ENCODE results near the gene ARHGEF7.

ARHGEF7 gene

DNA sequence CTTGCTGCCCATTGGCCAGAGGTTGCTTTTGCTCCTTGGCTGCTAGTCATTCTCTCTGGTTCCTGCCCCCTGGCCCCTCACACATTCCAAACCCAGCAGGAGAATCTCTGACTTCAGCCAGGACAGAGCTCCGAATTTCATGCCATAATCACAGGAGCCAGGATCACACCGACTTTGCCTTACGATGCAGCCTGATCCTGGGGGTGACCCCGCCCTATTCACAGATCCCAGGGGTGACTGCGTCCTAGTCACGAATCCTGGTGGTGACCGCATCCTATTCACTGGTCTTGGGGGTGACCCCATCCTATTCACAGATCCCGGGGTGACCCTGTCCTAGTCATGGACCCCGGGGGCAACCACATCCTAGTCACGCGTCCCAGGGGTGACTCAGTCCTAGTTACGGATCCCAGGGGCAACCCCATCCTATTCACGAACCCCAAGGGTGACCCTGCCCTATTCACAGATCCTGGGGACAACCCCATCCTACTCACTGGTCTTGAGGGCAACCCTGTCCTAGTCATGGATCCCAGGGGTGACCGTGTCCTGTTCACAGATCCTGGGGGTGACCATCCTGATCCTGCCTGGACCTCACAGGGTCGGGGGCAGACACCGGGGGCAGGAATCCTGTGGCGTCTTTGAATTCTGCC, 198.0 kb downstream of the ARHGEF7 start:
- DNase-seq: no peak

DNA sequence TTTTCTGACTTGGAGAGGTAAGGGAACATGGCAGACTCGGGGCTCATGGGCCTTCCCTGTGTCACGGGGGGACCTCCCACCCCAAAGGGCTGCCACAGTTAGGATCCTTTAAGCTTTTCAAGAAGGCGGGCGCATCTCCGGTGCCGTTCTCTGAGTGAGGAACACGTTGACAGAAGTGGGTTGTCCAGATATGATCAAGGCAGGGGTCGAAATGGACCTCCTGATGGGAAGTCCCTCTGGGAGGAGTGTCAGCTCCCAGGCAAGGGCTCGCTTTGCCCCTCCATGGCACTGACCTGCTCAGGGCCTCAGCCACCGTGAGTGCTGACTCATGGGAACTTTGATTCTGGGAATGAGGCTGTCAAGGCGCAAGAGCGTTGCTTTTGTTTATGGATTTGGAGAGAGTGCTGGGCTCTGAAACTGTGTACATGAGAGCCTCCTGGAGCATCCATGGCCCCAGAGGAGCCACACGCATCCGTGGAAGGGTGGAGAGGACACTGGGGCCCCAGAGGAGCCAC, 198.9 kb downstream of the ARHGEF7 start:
- no peak for DNase-seq

DNA sequence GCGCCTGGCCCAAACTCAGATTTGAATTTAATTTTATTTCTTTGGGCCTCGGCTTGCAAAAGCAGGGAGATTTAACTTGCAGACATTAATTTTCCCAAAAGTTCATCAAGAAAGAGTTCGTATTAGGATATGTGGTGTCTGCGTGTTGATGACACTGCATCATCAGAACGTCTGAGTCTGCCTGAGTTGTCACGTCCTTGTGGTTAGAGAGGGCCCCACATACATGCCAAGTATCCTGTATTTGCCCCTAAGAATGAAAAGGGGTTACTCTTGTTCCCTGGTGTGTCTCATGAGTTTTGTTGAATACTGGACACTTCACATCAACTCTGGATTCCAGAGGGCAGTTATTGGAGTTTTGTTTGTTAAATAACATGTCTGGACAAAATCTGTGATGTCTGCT, 199.7 kb downstream of the ARHGEF7 start:
- DNase-seq: no peak

DNA sequence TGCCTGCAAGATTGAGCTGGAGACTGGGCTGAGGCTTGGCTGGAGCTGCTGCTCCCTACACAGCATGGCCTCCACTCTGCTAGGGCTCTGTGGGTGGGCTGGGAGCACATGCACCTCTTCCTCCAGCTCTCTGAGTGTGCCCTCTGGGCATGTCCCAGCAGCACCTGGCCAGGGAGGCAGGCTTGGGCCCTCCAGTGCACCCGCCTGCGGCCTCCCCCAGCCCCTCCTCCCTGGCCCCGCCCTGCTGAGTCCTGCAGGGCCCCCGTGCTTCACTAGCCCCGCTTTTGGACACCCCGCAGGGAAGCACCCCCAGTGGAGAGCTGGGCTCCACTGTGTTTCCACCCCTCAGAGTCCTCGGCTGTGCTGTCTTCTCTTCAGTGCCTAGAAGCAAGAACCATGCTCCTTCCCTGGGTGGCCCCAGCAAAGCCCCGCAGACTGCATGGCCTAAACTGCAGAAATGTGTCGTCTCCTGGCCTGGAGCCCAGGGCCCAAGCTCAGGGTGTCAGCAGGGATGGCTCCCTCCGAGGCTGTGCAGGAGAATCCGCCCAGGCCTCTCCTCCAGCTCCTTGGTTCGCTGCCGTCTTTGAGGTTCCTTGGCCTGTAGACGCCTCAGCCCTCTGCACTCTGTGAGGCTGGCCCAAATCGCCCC, 200.4 kb downstream of the ARHGEF7 start:
- no peak for DNase-seq

DNA sequence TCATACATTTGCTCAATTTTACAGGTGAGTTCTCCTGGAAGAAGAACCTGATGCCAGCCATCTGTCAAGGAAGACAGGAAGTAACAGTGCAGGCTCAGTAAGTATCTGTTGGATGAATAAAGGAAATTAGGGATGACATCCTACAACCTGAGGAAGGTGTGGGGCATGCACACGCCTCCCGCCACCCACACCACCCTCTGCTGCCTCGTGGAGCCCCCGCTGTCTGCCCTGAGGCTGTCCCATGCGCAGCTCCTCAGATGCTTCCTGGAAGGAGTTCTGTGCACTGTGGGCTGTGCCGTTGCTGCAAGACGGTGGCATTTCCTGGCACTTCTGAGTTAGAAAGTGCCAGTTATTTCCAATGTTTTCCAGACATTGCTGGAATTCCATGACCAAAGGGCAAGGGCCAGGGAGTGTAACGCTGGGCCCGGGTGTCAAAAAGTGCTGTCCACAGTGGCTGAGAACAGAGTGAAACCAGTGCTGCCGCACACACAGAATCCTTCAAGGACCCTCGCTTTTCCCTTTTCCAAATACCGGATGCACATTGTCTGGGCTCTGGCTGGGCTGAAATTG, 201.1 kb downstream of the ARHGEF7 start:
- DNase-seq: no peak

DNA sequence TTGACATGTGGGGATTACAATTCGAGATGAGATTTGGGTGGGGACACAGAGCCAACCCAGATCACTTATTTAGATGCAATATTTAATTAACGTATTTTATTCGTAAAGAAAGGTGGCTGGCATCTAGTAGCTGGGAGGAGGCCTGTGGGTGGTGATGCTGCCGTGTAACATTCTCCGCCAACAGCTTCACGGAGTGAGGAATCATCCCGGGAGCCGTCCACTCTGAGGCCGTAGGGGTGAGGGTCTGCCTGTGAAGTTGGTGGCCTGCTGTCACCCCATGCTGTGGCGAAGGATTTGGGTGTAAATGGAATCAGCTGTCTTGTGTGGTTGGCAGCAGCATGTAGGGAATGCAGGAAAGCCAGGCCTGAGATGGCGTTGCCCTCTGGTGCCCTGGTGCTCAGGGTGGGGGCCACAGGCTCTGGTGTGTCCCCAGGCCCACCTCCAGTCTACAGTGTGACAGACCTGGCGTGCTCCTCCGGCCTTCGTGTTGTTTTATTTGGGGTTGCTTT, 202.0 kb downstream of the ARHGEF7 start:
- DNase-seq: no peak

DNA sequence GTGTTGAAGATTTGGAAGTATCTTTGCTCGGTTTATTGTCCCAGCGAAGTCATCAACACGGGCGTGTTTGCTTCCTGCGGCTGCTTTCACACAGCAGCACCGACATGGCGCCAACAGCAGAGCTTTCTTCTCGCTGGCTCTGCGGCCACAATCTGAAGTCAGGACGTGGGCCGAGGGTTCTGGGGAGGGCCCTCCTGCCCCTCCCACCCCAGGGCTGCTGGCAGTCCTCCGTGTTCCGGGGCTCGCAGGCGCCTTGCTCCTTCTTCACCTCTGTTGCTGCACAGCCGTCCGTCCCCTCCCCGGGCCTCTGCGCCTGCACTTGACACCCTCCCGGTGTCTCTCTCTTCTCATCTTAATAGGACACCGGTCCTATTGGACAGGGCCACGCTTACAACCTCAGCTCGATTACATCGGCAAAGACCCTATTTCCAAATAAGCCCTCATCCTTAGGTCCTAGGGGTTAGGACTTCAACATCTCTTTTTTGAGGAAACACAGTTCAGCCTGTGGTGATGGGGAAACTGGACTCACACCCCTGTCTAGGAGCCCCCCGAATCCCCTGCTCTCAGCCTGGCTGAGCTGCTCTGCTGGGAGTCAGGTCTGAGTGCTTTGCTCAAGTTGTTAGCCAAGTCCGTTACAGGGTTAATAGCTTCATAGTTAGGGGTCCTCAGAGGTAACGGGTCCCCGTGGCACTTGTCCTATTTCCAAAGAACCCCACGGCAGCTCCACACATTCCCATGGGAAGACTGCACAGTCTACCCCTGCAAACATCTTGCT, 202.6 kb downstream of the ARHGEF7 start:
- no peak for DNase-seq

DNA sequence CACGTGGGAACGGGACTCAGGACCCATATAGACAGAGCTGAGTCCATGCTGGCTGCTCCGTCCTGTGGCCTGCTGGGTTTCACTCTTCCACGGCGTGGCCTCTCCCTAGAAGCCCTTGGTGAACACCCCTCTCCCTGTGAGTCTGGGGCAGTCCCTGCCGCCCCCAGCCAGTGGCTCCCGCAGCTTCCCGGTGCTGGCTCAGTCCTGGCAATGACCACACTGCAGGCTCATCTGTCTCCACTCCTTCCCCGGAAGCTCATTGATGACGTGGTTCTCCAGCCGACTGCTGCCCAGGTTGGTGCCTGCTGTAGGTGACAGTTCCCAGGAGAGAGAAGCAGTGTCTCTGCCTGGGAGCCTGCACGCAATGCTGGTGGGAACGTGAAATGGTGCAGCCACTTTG, 203.3 kb downstream of the ARHGEF7 start:
- DNase-seq: no peak

DNA sequence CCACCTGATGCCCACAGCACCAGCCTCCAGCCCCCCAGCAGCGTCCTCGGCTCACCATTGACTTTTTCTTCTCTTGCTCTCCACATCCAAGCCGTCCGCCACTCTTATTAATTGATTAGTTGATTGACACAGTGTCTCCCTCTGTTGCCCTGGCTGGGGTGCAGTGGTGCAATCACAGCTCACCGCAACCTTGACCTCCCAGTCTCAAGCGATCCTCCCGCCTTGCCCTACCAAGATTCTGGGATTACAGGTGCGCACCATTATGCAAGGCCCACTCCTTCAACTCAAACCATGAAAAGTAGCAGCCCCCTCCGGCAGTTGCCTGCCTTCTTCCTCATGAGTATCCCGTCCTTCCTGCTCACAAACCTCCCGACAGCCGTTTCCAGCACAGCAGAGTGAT, 204.4 kb downstream of the ARHGEF7 start:
- DNase-seq: no peak

DNA sequence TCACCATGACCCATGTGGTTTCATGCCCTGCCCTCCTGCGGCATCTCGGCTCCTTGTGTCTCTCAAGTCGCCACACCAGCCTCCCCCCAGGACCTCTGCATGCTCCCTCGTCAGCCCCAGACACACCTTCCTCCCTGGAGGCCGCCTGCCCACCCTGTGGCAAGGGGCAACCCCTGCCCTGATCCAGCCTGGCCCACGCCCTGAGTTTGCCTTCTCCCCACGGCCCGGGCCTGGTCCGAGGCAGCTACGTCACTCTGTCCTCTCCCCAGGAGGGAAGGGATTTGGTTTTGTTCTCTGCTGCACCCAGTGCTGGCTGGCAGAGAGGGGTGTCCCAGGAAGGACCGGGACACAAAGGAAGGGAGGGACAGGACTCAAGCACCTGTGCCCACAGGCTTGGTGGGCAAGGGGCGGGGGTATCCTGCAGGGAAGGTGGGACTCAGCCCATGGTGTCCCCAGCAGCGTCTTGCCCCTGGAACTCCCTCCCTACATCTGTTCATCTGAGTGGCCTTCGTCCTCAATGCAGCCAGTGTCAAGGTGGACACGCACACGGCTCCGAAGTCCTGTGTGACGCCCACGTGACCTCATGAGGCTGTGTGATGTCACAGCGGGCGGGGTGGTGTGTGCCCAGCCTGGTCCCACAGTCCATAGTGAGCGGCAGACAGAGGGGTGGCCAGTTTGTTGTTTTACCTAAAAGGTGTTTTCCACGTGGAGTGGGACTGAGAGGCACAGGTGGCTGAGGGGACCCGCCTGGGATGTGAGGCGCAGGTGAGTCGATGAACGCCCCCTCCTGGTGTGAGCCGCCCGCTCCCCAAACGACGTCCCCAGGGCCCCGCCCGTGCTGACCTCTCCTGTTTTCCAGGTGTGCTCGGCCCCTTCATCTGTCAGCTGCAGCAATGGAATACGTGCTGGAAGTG, 205.1 kb downstream of the ARHGEF7 start, which contains the start of gene TEX29:
Gene TEX29 (plus strand): TSS at position 645 of the 914 bp plus-strand sequence. CDS start 249 bp downstream, at position 894.
- DNase-seq: no peak

DNA sequence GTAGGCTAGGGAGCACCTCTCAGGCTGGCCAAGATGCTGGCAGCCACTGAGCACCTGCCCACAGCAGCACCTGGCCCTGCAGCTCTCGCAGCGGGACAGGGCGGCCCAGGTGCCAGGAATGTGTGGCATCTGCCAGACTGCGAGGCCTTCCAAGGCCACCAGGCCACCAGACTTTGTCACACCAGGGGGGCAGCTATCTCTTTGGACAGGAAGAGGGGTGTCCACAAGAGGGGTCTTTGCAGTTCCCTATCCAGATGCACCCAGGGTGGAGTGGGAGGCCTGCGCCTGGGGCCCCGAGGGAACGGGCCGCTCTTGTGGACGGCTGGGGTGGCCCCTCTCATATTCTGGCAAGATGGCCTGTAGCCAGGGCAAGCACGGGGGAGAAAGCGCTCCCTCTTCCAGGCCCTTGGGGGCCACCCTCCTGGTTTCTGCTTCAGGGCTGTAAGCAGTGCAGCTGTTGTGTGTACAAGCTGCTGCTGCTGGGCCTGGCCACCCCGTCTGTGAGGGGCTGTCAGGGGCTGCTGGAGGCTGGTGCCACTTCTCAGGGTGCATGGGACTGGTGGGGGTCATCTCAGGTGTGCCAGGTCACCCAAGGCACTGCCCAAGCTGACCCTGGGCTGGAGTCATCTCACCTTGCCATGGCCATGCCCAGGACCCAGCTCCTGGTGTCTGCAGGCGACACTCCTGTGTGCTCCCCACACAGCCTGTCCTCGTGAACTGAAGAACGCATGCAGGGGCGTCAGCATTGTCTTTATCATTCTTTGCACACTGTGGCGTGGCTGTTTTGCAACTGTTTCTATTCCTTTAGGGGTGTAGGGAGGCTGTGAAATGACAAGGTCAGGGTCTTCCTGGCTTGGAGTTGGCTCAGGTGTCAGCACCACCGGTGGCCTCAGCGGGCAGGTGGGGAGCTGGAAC, 207.1 kb downstream of the ARHGEF7 start:
- DNase-seq: no peak

DNA sequence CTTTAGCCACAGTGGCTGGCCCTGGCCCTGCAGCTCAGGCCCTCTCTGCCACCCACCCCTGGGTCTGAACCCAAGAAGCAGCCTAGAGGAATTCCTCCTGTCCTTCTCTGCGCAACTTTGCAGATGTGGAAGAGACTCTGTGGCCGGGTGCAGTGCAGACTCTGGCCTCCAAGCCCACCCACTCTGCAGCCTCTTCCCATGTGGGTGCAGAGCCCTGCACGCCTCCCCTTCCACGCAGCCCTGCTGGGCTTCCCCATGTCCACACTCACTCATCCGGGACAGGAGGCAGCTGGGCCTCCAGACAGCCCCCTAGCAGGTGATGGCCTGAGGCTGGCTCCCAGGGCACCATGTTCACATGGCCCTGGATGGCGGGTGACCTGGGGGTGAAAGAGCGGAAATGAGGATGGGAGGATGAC, 207.8 kb downstream of the ARHGEF7 start:
- DNase-seq: no peak

DNA sequence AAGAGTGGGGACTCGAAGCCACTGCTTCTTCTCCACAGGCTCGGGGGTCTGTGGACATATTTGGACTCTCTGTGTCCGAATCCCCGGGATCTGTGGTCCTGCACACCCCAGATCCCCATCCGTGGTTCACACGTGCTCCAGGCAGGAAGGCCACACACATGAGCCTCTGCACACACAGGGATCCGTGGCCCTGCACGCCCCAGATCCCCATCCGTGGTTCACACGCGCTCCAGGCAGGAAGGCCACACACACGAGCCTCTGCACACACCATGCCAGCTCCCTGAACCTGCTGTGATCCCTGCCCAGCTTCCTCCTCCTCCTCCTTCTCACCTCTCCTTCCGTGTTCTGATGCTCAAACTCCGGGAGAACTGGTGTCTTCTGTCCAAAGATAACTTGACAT, 208.4 kb downstream of the ARHGEF7 start:
- DNase-seq: no peak

DNA sequence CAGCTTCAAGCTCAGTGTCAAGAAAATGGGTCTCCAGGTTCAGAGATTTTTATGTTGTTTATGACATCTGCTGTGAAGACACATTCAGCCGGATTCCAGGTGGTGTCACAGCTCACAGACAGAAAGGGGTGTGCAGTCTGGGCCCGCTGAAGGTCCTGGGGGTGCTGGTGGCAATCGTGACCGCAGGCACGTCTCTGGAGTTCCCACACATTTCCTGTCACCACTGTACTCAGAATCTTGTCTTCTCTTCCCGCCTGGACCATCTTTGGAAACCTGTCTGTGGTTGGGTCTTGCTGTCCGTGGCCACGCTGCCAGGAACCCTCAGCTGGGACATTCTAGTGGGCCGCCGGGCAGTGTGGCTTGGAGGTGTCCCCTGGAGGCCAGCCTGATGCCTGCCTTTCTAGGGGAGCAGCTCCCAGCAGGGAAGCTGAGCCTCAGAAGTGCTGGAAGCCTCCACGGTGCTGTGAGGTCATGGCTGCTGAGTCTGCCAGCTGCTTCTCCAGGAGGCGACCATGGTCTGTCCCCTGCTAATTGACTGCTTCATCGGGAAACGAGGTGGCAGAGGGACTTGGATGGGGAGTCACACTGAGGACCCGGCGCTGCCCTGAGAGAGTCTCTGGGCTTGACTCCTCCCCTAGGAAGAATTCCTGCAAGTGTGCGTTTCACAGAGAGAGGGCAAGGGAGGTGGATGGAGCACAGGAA, 209.0 kb downstream of the ARHGEF7 start:
- peak; percentile 25 for DNase-seq

DNA sequence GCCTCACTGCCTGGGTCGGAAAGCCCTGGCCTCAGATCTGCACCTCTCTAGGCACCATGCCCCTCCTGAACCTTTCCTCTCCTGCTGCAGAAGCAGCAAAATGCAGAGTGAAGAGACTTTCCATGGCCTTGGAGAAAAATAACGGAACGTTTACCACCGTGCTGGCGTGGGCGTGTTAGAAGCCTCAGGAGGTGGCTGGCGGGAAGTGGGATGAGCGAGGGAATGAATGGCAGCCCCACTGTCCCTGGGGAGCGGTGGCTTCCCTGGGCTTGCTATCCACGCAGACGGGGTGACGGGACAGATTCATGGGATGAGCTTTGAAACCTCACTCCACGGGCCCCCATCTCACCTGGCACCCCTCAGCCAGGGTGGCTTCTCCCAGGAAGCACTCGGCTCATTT, 209.6 kb downstream of the ARHGEF7 start:
- DNase-seq: no peak

DNA sequence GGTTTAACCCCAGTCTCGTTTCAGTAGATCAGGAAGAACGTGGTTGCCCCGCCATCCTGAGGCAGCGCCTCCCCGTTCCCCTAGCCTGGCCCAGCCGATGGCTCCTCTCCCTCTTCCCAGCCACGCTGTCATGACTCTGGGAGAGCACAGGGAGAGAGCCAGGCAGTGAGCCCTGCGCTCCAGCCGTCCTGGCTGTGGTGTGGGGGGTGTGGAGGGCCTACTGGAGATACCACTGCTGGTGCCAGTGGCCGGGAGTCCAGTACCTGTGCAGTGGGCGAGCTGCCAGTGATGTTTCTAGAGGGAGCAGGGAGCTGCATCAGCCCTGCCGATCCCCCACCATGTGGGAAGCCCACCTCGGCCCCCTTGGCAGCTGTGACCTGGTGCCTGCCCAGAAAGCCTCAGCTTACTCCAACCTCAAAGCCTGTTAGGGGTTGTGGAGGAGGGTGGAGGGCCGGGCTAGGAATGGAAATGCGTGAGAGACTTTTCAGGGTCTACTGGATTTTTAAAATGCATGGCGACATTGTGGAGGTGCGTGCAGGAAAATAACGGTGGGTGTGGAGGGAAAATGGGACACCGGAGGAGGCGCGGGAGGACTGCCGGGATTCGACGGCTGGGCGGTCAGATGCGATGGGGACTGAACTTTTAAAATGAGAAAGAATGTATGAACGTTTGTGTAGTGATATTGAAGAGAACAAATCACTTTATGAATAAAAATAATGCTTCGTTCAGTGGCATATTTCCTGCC, 210.2 kb downstream of the ARHGEF7 start:
- no peak for DNase-seq

DNA sequence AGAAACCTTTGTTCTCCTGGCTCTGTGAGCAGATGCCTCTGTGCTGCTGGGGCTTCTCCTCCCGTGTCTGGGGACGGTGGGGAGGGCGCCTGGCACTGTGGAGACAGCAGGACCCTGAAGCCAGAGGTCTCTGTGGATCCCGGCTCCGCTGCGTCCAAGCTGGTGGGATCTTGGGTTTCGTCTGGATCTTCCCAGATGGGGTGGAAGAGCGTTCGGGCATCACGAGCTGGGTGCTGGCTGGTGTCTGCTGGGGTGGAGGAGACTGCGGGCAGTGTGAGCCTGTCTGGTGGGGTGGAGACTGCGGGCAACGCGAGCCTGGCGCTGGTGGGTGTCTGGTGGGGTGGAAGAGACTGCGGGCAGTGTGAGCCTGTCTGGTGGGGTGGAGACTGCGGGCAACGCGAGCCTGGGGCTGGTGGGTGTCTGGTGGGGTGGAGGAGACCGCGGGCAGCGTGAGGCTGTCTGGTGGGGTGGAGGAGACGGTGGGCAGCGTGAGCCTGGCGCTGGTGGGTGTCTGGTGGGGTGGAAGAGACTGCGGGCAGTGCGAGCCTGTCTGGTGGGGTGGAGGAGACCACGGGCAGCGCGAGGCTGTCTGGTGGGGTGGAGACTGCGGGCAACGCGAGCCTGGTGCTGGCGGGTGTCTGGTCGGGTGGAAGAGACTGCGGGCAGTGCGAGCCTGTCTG, 211.0 kb downstream of the ARHGEF7 start:
- DNase-seq: no peak

DNA sequence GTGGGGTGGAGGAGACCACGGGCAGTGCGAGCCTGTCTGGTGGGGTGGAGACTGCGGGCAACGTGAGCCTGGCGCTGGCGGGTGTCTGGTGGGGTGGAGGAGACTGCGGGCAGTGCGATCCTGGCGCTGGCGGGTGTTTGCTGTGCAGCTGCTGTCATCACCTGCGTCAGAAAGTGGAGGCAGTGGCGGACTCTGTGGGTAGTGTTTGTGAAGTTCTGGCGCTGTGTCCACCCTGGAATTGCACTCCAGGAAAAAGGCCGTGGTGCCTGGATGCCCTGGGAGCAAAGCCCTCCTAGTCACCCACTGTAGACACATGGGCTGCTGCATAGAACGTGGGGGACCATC, 211.5 kb downstream of the ARHGEF7 start:
- no peak for DNase-seq
